GM10266 (cell line): ENCODE results near the gene RETREG3.
A peak's percentile ranks its signal among the peaks of the same experiment; 100 is the strongest.
"Not testable (repeated sequence)": the region's sequence is repeated elsewhere in the genome, so short reads cannot be mapped to it uniquely, and the experiment has no call there.

Experiments used
- DNase-seq: peaks from one replicate; pipeline ENCODE4 v3.0.0; 2012; ENCODE audit errors: extremely low spot score
- CTCF ChIP-seq: IDR thresholded peaks from 2 replicates; pipeline ENCODE4 v1.5.1; 2012; ENCODE audit warnings: mild to moderate bottlenecking, low read depth; ENCODE audit not compliant: control insufficient read depth, insufficient read depth; ENCODE audit errors: missing control alignments

The RETREG3 gene

GRCh38 chr17:42554250-42555121 is 54.7 kb downstream of the RETREG3 start:
- DNase-seq = peak; percentile 92
- no peak for TF ChIP-seq CTCF

GRCh38 chr17:42553866-42554249 is 55.3 kb downstream of the RETREG3 start:
- peak; percentile 0 for TF ChIP-seq CTCF
- no peak for DNase-seq

- TF ChIP-seq CTCF = no peak
- DNase-seq = no peak
Measured at GRCh38 chr17:42553161-42553818, 55.9 kb downstream of the RETREG3 start.

- not testable (repeated sequence) for DNase-seq
Measured at GRCh38 chr17:42552736-42553135, 56.4 kb downstream of the RETREG3 start, which contains the start of gene HSD17B1. Gene HSD17B1, plus strand, starts transcription at chr17:42552923. Its CDS starts 11 bp downstream, at chr17:42552934.

GRCh38 chr17:42548993-42549755 is 60.0 kb downstream of the RETREG3 start:
- no peak for TF ChIP-seq CTCF

GRCh38 chr17:42548070-42548837 is 60.9 kb downstream of the RETREG3 start:
- TF ChIP-seq CTCF = peak; percentile 79
- peak; percentile 93 for DNase-seq

More at GRCh38 chr17:42548993-42549755, 60.0 kb downstream of the RETREG3 start:
- no peak for DNase-seq

GRCh38 chr17:42547698-42548069 is 61.5 kb downstream of the RETREG3 start:
- no peak for TF ChIP-seq CTCF
- DNase-seq = no peak
